Stimulated activated CD8-positive, alpha-beta memory T cell treated with anti-CD3 and anti-CD28 coated beads, Interleukin-12 subunit alpha, Interleukin-12 subunit beta, amount 100 ng/mL, for 4 hours (primary cell): ENCODE measurements around the gene ADAMTS6.
"Not testable (repeated sequence)": the region's sequence is repeated elsewhere in the genome, so short reads cannot be mapped to it uniquely, and the experiment has no call there.

ENCODE experiments used
- DNase-seq: peaks from one replicate; pipeline ENCODE4 v3.0.0-alpha.2; 2020; ENCODE audit warnings: low read depth

Gene ADAMTS6

DNA sequence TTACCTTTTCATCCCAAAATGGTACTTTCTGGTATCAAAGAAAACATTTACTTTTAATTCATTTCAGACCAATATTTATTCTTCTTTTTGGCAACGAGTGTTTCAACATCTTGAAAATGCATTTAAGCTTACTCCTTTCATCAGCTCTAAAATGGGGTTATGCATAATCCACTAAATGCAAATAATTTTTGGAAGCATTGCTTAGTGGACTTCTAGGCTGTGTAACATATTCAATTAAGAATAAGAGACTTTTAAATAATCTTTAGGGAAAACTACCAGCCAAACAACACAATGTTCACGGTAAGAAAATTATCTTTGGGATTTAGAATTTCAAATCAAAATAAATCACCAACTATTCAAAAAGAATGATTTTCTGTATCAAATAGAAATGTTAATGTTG lies 118.2 kb downstream of the ADAMTS6 start:
- DNase-seq: no peak

DNA sequence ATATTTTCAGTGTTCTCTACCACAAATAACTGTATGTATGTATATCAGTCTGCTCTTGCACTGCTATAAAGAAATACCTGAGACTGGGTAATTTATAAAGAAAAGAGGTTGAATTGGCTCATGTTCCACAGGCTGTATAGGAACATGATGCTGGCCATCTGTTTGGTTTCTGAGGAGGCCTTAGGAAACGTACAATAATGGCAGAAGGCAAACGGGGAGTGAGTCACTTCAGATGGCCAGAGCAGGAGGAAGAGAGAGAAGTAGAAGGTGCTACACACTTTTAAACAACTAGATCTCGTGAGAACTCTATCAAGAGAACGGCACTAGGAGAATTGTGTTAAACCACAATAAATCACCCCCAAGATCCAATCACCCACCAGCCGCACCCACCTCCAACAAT lies 121.7 kb downstream of the ADAMTS6 start:
- DNase-seq: no peak

DNA sequence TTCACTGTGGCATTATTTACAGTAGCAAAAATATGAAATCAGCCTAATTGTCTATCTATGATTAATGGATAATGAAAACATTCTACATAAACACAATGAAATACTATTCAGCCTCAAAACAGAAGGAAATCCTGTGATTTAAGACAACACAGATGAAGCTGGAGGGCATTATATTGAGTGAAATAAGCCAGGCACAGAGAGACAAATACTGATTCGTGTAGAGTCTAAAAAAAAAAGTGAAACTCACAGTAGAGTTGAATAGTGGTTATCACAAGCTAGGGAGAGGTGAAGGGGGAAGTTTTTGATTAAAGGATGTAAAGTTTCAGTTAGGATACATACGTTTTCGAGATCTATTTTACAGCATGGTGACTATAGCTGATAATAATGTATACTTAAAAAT lies 122.2 kb downstream of the ADAMTS6 start:
- no peak for DNase-seq

DNA sequence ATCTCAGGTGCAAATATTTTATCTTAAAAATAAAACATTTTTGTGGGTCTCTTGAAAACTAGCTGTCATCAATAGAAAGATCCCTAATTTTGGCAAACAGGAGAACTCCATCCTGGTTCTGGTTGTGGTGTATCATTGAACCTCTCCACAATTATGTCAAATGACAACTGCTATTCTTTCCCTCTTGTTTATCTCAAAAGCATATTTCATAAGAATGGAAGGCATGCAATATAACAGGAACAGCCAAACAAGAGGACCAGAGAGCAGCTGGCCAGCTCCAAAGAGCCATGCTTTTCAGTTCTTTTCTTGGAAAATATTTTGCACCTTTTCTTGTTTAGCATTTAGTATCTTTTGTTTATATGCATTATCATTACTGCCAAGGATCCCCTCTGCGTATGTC lies 125.4 kb downstream of the ADAMTS6 start:
- no peak for DNase-seq

DNA sequence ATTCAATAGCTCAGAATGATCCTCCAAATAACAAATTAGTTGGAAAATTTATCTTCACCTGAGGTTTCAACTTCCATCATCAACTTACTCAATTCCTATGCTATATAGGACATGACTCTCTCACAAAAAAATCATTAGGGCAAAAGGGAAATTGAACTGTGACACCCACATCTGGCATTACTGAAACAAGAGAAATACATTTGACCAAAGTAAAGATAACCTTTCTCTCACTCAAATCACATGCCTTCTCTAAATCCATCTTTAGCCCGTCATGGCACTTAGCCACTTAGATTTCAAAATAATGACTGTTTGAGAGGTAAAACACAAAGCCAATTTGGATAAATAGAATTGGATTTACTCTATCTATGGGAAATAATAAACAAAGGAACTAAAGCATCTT lies 126.4 kb downstream of the ADAMTS6 start:
- DNase-seq: no peak

DNA sequence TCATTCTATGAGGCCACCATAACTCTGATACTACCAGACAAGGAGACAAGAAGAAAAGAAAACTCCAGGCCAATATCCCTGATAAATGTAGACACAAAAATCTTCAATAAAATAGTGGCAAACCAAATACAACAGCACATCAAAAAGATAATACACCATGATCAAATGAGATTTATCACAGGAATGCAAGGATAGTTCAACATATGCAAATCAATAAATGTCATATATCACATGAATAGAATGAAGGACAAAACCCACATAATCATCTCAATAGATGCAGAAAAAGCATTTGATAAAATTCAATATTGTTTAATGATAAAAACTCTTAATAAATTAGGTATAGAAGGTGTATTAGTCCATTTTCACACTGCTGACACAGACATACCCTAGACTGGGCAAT lies 139.9 kb downstream of the ADAMTS6 start:
- no peak for DNase-seq

DNA sequence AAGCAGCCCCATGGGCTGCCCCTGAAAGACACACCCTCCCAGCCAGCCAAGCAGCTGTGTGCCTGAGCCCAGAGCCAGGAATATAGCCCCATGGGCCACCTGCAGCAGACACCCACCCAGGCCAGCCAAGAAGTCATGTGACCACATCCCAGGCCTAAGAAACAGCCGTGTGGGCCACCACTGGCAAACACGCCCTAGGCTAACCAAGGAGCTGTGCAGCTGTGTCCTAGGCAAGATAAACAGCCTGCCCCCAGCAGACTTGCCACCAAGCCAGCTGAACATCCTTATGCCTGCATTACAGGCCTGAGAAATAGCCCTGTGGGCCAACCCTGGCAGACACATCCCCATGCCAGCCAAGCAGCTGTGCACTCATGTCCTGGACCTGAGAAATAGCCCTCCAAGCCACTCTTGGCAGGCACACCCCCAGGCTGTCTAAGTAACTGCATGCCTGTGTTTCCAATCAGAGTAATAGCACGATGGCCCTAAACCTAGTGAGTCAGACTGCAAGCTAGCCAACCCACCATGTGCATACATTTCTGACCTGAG lies 143.0 kb downstream of the ADAMTS6 start:
- DNase-seq: no peak

DNA sequence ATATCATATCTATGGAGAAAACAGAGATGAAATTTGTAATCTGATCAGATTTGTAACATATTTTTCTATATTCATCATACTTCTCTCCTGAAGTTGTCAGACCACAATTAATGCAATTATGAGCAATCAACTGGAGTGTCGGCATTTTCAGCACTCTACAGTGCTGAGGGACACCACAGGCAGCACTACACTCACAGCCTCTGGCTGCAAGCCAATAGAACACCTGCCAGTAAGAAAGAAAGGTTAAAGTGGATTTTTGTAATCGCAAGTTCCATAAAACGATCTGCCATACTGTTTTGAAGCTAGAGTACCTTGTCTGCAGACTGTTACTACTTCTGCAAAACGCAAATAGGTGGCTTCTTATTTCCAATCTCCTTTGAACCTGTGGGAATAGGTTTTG lies 147.6 kb downstream of the ADAMTS6 start:
- no peak for DNase-seq

DNA sequence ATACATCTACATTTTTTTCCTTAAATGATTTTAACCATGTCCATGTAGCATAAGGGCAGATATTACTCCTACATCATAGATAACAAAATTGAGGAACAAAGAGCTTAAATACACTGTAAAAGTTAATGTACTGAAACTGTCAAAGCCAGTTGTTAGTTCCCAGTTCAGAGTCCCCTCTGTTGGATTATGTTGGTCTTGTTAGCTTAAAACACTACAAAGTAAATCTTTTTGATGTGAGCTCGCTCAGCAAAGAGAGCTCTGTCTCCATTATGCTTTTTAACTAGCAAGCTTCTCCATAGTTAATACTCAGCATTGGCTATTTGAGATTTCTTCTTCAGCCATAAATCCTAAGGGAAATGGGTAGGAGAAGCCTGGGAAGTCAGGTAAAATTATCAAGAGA lies 149.1 kb downstream of the ADAMTS6 start:
- DNase-seq: no peak

DNA sequence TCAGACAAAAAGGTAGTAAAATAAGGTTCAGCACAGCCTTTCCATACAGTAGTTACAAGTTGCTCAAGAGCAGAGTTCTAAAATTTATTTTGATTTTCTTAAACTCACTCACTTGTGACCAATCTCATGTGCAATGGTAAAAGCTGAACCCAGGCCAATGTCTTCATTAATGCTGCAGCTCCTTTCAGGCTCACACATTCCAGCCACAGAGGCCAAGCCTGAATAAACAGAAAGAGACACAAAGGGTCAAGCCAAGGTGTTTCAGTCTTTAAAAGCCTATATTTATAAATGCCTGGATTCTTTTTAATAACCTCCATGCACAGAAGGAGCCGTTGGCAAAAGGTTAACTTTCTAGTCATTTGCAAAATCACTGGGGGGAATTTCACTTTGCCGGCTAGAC lies 152.5 kb downstream of the ADAMTS6 start:
- DNase-seq: no peak

DNA sequence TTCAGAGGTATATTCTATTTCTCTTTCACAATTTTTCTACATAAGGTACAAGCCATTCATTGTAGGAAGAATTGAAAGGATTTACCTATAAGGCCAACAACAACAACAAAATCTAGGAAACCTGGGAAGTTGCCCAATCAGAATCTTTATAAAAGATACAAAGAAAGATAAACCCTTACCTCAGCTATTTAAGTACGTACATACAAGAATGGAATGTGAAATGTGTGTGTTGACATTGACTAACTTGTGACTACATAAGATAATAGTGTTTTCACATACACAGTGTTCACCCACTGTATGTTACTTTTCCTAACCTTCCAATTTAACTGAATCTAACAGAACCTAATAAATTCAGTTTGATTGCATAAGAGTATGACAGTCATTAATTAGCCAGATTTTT lies 154.1 kb downstream of the ADAMTS6 start:
- no peak for DNase-seq

DNA sequence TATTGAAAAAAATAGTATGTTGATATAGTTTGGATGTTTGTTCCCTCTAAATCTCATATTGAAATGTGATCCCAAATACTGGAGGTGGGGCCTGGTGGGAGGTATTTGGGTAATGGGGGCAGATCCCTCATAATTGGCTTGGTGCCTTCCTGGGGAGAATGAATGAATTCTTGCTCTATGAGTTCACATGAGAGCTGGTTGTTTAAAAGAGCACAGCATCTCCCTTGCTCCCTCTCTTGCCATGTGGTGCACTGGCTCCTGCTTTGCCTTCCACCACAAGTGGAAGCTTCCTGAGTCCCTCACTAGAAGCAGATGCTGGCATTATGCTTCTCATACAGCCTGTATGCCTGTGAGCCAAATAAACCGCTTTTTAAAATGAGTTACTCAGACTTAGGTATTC lies 154.8 kb downstream of the ADAMTS6 start:
- no peak for DNase-seq

DNA sequence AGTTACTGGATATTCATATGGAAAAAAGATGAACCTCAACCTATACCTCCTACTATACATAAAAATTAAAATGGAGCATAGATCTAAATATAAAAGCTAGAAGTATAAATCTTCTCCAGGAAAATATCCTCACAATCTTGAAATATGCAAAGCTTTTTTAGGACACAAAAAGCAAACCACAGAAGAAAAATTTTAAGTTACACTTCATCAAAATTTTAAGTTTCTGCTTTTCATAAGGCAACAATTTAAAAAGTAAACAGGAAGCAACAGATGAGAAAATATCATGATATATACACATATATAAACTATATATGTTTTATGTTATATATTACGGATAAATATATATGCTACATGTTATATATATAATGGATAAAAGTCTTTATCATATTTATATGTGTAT lies 157.5 kb downstream of the ADAMTS6 start:
- no peak for DNase-seq

DNA sequence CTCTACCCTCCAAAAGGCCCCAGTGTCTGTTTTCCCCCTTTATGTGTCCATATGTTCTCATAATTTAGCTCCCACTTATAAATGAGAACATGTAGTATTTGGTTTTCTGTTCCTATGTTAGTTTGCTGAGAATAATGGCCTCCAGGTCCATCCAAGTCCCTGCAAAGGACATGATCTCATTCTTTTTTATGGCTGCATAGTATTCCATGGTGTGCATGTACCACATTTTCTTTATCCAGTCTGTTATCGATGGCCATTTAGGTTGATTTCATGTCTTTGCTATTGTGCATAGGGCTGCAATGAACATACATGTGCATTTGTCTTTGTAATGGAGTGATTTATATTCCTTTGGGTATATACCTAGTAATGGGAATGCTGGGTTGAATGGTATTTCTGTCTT lies 161.0 kb downstream of the ADAMTS6 start:
- not testable (repeated sequence) for DNase-seq

DNA sequence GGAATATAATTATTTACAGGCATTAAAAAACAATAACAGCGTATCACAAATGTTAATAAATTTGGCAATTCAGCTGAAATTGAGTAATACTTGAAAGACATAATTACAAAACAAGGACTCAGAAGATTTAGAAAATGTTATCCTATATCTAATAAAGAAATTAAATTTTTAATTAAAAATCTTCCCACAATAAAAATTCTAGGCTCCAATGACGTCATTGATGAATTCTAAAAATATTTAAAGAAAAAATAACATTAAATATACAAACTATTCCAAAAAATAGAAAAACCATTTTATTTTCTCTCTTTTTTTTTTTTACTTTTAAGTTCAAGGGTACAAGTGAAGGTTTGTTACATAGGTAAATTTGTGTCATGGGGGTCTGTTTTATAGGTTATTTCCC lies 161.5 kb downstream of the ADAMTS6 start:
- no peak for DNase-seq

DNA sequence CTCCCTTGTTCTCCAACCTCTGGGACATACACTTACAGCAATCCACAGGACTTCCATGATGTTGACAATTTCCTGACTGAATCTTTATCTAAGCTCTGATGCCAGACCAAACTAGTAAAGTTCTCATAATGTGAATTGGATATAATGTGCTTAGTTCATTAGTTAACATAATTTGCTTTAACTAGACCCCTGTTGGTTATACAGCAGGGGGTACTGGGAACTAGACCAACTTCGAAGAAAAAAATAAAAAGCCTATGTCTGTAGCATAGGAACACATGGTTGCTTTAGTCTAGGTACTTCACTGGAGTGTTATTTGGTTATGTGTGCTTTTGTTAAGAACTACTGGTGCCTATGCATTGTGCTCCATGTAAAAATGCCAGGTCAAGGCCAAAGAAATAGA lies 173.8 kb downstream of the ADAMTS6 start:
- no peak for DNase-seq

DNA sequence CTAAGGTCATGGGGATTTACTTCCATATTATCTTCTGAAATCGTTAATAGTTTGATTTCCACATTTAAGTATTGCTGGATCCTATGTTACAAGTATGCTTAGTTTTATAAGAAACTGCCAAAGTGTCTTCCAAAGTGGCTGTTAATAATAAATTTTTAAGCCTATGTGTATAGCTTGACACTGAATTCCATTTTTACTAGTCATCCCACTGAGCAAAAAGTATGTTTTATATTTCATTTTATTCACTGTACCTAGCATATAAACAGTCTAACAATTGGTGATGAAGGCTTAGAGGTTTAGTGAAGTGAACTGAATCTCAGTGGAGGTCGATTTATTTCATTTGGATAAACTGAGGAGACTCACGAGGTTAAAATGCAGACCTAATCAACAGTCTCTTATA lies 174.6 kb downstream of the ADAMTS6 start:
- no peak for DNase-seq

DNA sequence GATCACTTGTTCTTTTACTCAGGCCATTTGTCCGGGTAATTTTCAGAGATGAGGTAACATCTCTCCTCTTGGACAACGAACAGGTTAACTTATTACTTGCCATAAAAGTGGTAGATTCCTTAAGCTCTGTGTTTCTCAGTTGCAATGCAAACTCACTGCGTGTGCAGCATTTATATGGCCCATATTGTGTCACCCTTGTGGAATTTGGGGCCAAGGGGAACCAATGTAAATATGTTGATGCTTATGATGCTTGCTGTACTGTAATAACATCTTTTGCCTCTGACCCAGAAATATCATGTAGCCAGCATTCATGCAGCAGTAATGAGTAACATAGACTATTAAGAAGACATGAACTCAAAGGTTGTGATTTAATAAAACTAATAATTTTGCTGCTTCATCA lies 175.8 kb downstream of the ADAMTS6 start:
- DNase-seq: no peak

DNA sequence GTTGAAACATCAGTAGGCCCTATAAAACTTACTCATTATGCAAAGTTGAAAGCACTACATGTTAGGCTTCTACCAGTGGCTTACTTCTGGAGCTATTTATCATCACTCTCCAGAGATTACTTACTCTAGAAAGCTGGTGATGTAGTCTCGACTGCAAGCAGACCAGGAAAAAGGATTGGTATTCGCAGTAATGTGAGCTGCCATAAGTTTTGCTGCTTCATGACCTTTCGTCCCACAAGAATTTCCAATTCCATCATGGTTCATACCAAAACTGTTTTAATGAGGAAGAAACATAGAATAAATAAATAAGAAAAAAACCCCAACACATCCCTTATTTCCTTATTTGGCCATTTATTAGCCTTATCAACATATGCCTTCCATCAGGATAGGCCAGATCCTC lies 181.9 kb downstream of the ADAMTS6 start:
- no peak for DNase-seq

DNA sequence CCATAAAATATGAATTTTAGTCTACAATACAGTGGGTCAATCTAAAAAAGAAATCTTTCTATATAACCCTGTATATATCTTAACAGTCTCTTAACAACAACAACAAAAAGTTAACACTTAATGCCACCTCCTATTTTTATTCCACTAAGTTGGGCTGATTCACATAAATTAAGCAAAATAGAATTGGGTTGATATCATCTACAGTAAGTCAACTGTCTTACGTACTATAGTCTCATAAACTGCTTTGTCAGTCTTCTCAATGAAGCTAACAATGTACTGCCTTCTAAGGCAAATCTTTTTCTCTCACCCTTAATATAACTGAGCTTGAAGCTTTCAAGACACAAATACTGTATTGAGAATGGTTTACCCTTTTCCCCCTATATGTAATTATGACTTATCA lies 185.7 kb downstream of the ADAMTS6 start:
- DNase-seq: no peak

DNA sequence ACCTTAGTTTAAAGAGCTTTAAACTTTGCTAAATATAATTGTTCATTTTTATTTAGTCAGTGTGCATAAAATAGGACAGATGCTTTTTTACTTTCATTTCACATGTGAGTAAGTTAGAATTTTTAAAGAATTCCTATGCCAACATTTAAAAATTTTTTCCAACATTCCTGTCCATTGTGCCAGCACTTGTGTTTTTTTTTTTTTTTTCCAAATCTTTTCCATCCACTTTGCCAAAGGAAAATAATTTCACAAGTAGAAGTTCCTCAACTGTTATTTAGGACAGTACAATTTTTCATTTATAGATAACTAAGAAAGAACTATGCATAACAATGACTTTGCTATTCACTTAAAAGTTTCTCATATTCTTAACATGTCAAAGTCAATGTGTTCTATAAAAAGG lies 189.5 kb downstream of the ADAMTS6 start:
- no peak for DNase-seq

DNA sequence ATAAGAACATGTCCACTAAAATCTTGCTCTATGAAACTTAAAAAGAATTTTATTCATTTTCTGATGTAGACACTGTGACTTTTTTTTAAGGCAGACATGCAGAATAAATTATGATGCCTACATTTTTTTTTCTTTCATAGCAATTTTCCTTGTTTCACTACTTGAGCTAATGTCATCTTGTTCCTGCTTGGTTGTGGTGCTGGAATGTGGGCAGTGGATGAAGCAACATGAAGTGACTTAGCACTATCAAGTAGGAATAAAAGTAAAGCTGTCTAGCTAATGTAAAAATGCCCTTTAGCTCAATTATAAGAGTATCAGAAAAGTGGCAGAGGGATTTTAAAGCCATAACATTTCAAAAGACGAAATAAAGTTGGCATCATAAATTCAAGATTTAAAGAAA lies 191.0 kb downstream of the ADAMTS6 start:
- DNase-seq: no peak

DNA sequence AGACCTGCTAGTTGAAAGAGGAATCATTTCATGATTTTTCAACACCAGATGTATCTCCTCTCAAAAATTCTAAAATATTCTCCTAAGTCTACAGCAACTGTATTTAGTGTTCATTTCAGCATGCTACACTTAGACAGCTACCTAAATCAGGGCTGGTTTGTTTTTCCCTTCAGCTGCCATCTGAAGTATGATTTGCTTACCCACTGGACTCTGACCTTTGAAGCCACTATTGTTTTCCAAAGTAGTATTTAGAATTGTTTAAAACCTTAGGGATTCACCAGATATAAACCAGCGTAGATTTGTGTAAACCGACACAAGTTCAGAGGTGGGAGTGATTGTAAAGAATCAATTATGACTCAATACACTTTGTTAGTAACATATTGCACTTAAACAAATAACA lies 193.1 kb downstream of the ADAMTS6 start:
- no peak for DNase-seq

DNA sequence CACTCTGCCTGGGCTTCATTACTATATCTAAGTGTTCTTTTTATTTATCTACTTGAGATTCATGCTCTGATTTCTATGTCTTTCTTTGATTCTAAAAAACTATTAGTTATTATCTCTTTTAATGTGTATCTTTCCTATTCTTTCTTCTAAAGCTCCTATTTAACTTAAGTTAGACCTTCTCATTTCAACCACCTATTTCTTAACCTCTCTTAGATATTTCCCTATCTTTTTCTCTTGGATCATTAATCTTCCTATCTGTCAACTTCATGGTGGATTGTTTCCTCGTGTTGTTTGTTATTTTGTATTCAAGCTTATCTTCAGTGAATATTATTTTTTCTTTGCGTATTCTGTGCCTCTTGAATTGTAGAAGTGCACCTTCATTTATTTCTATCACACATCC lies 202.1 kb downstream of the ADAMTS6 start:
- no peak for DNase-seq
